HEK293 (cell line): ENCODE measurements around the gene TMEM170B.

Experiments used
- PRDM10 ChIP-seq: fragments of 450-650 bp; formaldehyde crosslinking; IDR thresholded peaks from 2 replicates; pipeline ENCODE4 v1.5.1; 2016; ENCODE audit warnings: missing biosample characterization, missing genetic modification characterization
- SCRT2 ChIP-seq: fragments of 450-650 bp; formaldehyde crosslinking; IDR thresholded peaks from 2 replicates; pipeline ENCODE4 v1.5.1; 2016; ENCODE audit warnings: missing biosample characterization, missing genetic modification characterization
- SP2 ChIP-seq: fragments of 450-650 bp; formaldehyde crosslinking; IDR thresholded peaks from 2 replicates; pipeline ENCODE4 v1.5.1; 2016; ENCODE audit warnings: missing biosample characterization, missing genetic modification characterization
- ZFP41 ChIP-seq: fragments of 450-650 bp; formaldehyde crosslinking; IDR thresholded peaks from 2 replicates; pipeline ENCODE4 v1.5.1; 2016; ENCODE audit warnings: missing biosample characterization, missing genetic modification characterization, borderline replicate concordance
- ZNF776 ChIP-seq: fragments of 450-650 bp; formaldehyde crosslinking; IDR thresholded peaks from 2 replicates; pipeline ENCODE4 v1.5.0; 2017; ENCODE audit warnings: missing biosample characterization, missing genetic modification characterization, borderline replicate concordance

- TF ChIP-seq SP2 (tag by site-specific recombination) (no peak), ZNF776 (no peak), ZFP41 (tag by site-specific recombination) (no peak), SCRT2 (tag by site-specific recombination) (no peak), PRDM10 (tag by site-specific recombination) (no peak)
Observed at GRCh38 chr6:11621119-11621518, 83.6 kb downstream of the TMEM170B start.
